Measurements from ENCODE around the gene NSUN3.
A peak's percentile ranks its signal among the peaks of the same experiment; 100 is the strongest.

- TF ChIP-seq POLR2A (IDR thresholded peaks at IDR 0.05) = peak in 1 of 2 donors; percentile 56
- peak; percentile 39 to 86 for TF ChIP-seq EP300 (IDR thresholded peaks at IDR 0.05)
Observed at GRCh38 chr3:94062513-94063404, at the start of gene NSUN3, which contains the start of gene DHFR2.
